IPS-18a (cell line): ENCODE data around the gene CCNL2.

ENCODE experiments used
- H3K27ac ChIP-seq: one replicate; pipeline ENCODE4 v1.5.1; 2013; ENCODE audit warnings: low read length
- H3K27me3 ChIP-seq: one replicate; pipeline ENCODE4 v1.6.1; 2013; ENCODE audit warnings: mild to moderate bottlenecking, low read length; ENCODE audit not compliant: control insufficient read depth, insufficient read depth
- H3K36me3 ChIP-seq: one replicate; pipeline ENCODE4 v1.6.1; 2013; ENCODE audit warnings: low read depth, low read length; ENCODE audit not compliant: control insufficient read depth
- H3K4me1 ChIP-seq: one replicate; pipeline ENCODE4 v1.6.1; 2013; ENCODE audit warnings: low read depth, low read length; ENCODE audit not compliant: control insufficient read depth
- H3K4me3 ChIP-seq: one replicate; pipeline ENCODE4 v1.5.1; 2013; ENCODE audit warnings: low read length
- H3K9ac ChIP-seq: one replicate; pipeline ENCODE4 v1.6.1; 2013; ENCODE audit warnings: mild to moderate bottlenecking, low read length, moderate library complexity
- H3K9me3 ChIP-seq: one replicate; pipeline ENCODE4 v1.6.1; 2013; ENCODE audit warnings: low read depth, low read length; ENCODE audit not compliant: control insufficient read depth

Gene CCNL2

DNA sequence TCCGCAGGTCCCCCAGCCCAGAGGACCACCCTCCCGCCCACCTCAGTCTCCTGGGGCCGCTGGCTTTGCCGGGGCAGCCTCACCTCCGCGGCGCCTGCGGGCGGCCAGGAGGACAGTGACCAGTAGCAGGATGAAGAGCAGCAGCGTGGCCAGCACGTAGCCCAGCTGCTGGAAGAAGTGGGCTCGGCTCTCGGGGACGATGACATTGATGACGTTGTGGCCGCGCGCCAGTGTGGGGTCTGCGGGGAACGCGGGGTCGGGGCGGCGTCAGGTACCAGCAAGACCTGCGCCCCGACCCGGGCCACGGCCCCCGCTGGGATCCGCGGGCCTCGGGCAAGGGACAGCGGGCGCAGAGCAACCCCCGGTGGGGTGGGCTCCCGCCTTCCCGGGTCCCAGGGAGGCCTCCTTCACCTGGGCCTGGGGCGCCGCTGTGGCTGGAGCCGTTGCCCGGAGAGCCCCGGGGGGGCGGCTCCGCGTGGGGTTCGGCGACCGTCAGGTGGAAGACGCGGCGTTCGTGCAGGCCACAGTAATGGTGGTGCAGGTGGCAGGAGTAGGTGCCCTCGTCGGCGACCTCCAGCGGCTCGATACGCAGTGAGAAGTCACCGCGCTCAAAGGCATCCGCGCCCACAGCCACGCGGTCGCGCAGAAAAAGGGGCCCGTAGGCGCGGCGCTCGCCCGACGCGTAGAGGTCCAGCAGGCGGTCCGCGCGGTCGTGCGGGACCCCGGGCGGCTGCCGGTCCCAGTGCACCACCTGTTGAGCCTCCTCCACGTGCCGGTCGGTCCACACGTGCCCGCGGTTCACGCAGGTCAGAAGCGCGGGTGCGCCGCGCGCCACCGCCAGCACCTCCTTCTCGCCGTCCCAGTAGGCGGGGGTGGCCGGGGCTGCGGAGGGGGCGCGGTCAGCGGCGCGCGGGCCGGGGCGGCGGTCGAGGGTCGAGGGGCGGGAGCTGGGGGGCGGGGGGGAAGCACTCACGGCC lies 44.6 kb downstream of the CCNL2 start:
- Histone ChIP-seq H3K9me3 (no peaks in the 10 kb centered on the region), H3K27me3 (peaks cover 35% of the 10 kb centered on the region), H3K4me1 (peaks cover 21% of the 10 kb centered on the region), H3K4me3 (peak overlapping the region; percentile 55), H3K36me3 (no peaks in the 10 kb centered on the region), H3K9ac (no peak overlapping the region), H3K27ac (no peak overlapping the region)

DNA sequence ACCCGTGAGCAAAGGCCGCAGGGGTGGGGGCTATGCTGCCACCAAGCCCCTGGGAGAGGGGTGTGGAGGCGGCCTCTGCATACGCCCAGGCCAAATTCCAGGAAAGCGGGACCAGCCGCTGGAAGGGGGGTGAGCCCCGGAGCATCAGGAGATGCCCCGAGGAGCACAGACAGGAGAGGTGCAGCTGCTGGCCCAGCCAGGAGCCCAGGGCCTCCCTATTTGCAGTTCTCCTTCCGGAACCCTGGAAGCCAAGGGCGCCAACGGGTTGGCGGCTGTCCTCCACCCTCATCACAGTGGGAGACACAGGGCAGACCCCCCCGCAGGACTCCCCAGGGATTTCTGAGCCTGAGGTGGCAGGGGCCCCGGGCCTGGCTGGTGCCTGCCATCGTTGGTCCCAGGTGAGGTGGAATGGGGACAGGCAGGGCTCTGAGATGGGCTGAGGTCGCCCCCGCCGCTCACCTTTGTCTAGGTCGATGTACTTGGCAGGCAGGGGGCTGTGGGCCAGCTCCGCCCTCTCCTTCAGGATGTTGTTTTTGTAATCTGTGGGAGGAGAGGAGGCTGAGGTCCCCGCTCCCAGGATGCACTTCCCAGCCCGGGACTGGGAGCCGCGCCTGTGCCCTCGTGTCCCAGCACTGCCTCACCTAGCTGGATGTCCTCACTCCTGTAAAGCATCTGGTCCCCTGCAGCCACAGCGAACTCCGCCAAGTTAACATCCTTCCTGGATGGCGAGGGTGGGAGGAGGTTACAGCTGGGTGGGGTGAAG lies 45.6 kb downstream of the CCNL2 start:
- peaks cover 35% of the 10 kb centered on the region for H3K27me3 ChIP-seq
- H3K9ac ChIP-seq = no peak overlapping the region
- peak overlapping the region; percentile 55 for H3K4me3 ChIP-seq
- H3K27ac ChIP-seq = no peak overlapping the region
- peaks cover 14% of the 10 kb centered on the region for H3K4me1 ChIP-seq
- H3K9me3 ChIP-seq = no peaks in the 10 kb centered on the region
- no peaks in the 10 kb centered on the region for H3K36me3 ChIP-seq

DNA sequence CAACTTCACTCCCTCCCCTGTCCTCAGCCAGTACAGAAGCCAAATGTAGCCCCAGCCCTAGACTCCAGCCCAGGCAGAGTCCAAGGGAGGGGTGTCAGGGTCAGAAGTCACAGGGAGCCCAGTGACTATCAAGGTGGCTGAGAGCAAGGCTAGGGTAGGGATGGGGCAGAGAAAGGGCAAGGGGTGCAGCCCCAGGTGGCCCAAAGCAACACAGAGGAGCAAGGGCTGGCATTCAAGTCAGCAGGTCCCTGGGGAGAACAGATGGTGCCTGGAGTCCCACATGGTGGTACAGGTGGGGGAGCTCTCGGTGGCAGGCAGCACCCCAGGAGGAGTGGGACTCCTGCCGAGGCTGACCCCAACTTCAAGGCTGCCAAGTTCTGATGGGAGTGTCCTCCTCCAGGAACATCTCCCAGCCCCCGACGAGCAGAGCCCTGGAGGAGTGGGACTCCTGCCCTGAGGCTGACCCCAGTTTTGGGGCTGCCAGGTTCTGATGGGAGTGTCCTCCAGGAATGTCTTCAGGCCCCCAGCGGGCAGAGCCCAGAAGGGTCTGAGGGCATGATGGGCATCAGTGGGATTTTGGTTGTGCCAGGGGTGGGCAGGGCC lies 46.2 kb downstream of the CCNL2 start:
- Histone ChIP-seq H3K4me1 (peaks cover 15% of the 10 kb centered on the region), H3K4me3 (no peak overlapping the region), H3K9ac (no peak overlapping the region), H3K9me3 (no peaks in the 10 kb centered on the region), H3K27ac (no peak overlapping the region), H3K27me3 (peaks cover 35% of the 10 kb centered on the region), H3K36me3 (no peaks in the 10 kb centered on the region)

DNA sequence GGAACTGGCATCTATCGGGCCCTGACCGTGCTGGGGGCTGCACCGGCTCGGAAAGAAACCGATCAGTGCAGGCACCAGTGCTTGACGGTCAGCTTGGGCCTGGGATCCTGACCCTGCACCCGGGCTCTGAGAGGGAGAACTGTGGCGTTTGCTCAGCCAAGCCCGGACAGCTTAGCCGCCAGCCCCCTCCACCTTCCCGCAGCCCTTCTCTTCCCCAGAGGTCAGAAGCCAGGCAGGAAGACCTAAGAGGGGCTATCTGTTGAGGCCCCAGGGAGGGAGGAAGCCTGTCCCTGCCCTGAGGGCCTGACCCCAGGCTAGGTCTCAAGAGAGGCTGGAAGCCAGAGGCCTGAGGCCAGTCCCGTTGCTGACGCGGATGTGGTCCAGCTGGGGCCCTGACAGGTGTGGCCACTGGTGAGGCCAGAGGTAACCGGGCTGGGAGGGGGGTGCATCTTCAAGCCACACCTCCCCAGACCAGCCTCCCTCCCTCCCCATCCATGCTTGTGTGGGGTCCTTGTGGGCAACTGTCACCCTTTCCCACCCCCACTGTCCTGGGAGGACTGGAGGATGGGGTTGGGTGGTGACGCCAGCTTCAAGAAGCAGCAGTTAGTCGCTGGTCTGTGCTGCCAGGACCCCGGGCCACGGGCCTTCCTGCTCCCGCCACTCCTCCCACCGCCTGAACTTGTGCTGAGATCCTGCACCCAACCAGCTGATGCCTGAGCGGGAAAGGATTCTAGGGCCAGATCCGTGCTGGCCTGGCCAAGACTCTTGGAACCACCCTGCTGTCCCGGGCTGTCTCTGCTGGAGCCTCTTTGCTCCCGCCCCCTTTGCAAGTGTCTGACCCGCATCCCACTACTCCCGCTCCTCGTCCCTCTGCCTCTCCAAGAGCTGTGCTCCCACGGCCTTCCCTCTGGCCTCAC lies 47.4 kb downstream of the CCNL2 start:
- Histone ChIP-seq H3K4me3 (peak overlapping the region; percentile 30), H3K27me3 (peaks cover 35% of the 10 kb centered on the region), H3K9me3 (no peaks in the 10 kb centered on the region), H3K4me1 (peaks cover 22% of the 10 kb centered on the region), H3K27ac (no peak overlapping the region), H3K9ac (no peak overlapping the region), H3K36me3 (no peaks in the 10 kb centered on the region)

DNA sequence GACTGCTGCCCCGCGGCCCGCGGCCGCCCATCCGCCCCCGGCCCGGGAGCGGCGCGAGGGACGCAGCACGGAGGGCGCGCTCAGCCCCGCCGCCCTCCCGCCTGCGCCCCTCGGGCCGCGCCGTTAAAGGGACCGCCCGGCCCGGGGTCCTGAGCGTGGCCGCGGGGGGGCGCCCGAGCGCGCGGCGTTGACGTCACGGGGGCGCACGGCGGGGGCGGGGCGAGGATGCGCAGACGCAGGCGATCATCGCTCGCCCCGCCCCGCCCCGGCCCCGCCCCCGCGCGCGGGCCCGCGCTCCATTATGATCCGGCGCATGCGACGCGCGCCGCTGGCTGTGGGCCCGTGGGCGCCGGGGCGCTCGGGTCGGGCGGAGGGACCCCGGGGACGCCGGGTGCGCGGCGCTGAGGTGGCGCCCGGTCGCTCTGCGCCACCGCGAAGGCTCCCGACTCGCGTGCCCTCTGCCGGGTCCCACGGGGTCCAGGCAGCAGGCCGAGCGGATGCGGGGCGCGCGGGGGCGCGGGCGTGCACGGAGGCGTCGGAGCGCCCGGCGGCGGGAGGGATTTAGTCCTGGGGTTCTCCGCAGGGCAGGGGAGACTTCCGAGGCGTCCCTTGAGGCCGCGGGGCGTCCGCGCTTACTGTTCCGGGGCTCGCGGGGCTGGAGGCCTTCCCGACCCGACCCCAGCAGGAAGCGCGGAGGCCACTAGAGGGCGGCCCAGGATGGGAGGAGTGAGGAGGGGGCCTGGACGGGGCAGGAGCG lies 49.7 kb downstream of the CCNL2 start, which contains the start of gene DVL1:
Gene DVL1 (minus strand): TSS at position 163 of the 757 bp plus-strand sequence. CDS start 353 bp downstream, outside the sequence.
- peaks cover 23% of the 10 kb centered on the region for H3K27me3 ChIP-seq
- H3K4me1 ChIP-seq = peaks cover 22% of the 10 kb centered on the region
- H3K27ac ChIP-seq = no peak within 1 kb of the TSS
- peak within 1 kb of the TSS; percentile 70 for H3K4me3 ChIP-seq
- no peaks in the 10 kb centered on the region for H3K36me3 ChIP-seq
- no peaks in the 10 kb centered on the region for H3K9me3 ChIP-seq
- peak within 1 kb of the TSS; percentile 39 for H3K9ac ChIP-seq

DNA sequence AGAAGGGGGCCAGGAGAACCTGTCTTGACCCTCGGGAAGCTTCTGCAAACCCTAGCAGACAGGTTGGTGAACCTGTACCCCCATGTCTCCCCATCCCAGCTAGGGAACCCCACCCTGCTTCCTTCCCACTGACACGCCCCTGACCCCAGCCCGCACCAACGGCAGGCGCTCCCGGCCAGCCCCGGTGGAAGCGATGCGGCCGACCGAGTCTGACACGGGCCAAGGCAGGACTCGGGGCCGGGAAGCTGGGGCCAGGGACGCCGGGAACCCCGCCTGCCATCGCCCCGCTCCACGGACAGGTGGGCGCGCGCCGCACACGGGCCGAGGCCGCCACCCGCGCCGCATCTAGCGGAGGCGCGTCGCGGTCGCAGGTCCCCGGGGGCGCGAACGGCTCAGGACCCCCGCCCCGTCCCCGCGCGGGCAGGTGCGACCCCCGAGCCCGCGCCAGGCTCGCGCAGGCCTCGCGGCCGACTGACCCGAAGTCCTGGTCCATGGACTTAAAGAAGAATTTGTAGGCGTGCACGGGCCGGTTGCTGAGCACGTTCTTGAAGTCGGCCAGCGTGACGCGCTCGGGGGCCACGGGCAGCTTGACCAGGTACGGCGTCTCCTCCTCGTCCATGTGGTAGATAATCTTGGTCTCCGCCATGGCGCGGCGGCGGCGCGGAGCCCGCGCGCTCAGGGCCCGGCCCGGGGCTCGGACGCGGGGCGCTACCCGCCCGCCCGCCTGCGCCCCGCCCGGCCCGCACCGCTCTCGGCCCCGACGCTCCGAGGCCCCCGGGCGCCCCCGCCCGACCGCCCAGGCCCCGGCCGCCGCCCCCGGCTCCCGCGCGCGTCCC lies 50.5 kb downstream of the CCNL2 start:
- no peaks in the 10 kb centered on the region for H3K36me3 ChIP-seq
- no peaks in the 10 kb centered on the region for H3K9me3 ChIP-seq
- H3K9ac ChIP-seq = no peak overlapping the region
- no peak overlapping the region for H3K27ac ChIP-seq
- peaks cover 18% of the 10 kb centered on the region for H3K4me1 ChIP-seq
- peaks cover 15% of the 10 kb centered on the region for H3K27me3 ChIP-seq
- peak overlapping the region; percentile 70 for H3K4me3 ChIP-seq

DNA sequence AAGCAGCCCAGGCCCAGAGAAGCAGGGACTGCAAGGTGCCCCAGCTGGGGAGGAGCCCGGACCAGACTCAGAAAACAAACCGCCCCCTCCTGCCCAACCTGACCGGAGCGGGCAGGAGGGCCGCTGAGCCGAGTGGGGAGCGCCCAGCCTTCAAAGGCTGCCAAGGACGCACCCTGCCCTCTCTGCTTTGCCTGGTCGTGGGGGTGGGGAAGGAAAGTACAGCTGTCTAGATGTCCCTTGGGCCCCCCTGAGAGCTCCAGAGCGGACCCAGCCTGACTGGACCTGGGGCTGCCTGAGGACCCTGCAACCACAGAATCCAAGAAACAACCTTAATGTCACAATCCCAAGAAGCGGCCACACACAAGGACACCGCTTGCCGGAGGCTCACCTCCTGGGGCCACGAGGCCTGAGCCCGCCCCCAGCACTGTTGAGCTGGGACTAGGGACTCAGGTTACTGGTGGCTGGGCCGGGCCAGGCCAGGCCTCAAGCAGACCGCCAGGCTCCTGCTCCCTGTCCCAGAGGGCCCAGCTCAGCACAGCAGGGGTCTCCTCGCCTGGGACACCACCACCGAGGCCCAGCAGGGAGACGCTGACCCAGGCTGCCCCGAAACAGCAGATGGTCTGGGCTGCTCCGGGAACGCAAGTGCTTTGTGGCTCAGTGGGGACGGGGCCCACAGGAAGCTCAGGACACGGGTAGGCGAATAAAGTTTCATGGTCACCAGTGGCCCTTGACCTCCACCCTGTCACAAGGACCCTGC lies 51.3 kb downstream of the CCNL2 start:
- Histone ChIP-seq H3K27ac (no peak overlapping the region), H3K9ac (no peak overlapping the region), H3K36me3 (no peaks in the 10 kb centered on the region), H3K9me3 (no peaks in the 10 kb centered on the region), H3K4me1 (peaks cover 11% of the 10 kb centered on the region), H3K27me3 (peaks cover 7% of the 10 kb centered on the region), H3K4me3 (peak overlapping the region; percentile 70)

DNA sequence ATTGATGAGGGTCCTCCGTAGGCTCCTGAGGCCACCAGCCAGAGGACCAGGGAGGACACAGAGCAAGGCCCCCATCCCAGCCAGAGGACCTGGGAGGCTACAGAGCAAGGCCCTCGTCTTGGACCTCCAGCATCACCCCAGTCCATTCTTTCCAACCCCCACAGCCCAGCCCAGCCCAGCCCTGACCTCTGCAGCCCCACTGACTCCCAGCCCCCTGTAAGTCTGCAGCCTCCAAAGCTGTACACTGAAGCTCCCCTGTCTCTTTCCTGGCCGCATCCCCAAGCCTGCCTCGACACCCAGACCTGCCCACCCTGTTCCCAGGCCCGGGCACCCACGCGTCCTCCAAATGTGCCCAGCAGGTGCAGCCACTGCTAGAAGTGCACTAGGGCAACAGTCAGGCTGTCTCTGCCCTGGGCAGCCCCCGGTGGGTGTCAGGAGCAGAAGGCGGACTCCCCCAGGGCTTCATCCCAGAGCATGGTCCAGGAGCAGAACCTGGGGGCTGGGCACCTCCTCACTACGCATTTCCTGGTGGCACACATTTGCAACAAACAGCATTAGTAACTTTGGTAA lies 52.0 kb downstream of the CCNL2 start:
- H3K36me3 ChIP-seq = no peaks in the 10 kb centered on the region
- peaks cover 10% of the 10 kb centered on the region for H3K4me1 ChIP-seq
- H3K4me3 ChIP-seq = peak overlapping the region; percentile 70
- no peaks in the 10 kb centered on the region for H3K27me3 ChIP-seq
- no peak overlapping the region for H3K27ac ChIP-seq
- H3K9me3 ChIP-seq = no peaks in the 10 kb centered on the region
- H3K9ac ChIP-seq = no peak overlapping the region

DNA sequence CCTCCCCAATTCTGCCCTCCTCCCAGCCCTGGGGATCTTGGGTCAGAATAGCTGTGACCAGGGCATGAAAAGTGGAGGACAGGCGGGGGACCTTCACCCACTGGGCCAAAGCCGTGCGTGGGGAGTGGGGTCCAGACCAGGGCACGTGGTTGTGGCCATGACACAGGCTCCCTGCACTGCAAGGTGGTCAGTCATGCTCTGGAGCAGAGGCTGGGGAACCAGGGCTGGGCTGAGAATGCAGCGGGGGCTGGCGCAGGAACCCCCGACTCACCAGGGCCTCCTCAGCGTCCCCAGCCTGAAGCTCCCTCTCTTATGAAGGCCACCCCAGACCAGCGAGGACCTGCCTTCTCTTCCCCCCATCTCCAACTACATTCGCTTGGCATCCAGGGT lies 52.6 kb downstream of the CCNL2 start:
- no peak overlapping the region for H3K9ac ChIP-seq
- no peak overlapping the region for H3K27ac ChIP-seq
- no peaks in the 10 kb centered on the region for H3K27me3 ChIP-seq
- no peaks in the 10 kb centered on the region for H3K36me3 ChIP-seq
- H3K4me3 ChIP-seq = no peak overlapping the region
- no peaks in the 10 kb centered on the region for H3K9me3 ChIP-seq
- peaks cover 10% of the 10 kb centered on the region for H3K4me1 ChIP-seq
